SU-DHL-6 (cell line): ENCODE data around the gene PRKN.

Experiments
- H2AFZ ChIP-seq: fragments of 200-600 bp; sonication (generic); 2 replicates; pipeline ENCODE4 v1.6.1; 2014; ENCODE audit warnings: low read depth, mild to moderate bottlenecking, moderate library complexity, mixed read lengths, antibody characterized with exemption, low read length; ENCODE audit not compliant: severe bottlenecking
- H3F3A ChIP-seq: fragments of 200-600 bp; shearing (Covaris generic); 2 replicates; pipeline ENCODE4 v1.6.0; 2016; ENCODE audit warnings: antibody characterized with exemption, mild to moderate bottlenecking; ENCODE audit not compliant: insufficient read depth
- H3K27ac ChIP-seq: fragments of 200-600 bp; sonication (generic); 2 replicates; pipeline ENCODE4 v1.5.1; 2016; ENCODE audit warnings: low read depth, mild to moderate bottlenecking, low read length, moderate library complexity, mixed read lengths
- H3K27me3 ChIP-seq: fragments of 200-600 bp; sonication (generic), shearing (Covaris generic); 2 replicates; pipeline ENCODE4 v1.6.0; 2014; ENCODE audit warnings: mild to moderate bottlenecking, low read length
- H3K36me3 ChIP-seq: fragments of 200-600 bp; sonication (generic); 2 replicates; pipeline ENCODE4 v1.6.1; 2014; ENCODE audit warnings: mild to moderate bottlenecking, low read length, mixed read lengths
- H3K4me2 ChIP-seq: fragments of 300-600, 200-600 bp; shearing (Covaris generic), sonication (generic); 2 replicates; pipeline ENCODE4 v1.6.0; 2014; ENCODE audit warnings: low read length, low read depth, mild to moderate bottlenecking; ENCODE audit not compliant: poor library complexity, severe bottlenecking
- H3K4me3 ChIP-seq: fragments of 200-600 bp; sonication (generic); 2 replicates; pipeline ENCODE4 v1.5.1; 2014; ENCODE audit warnings: antibody characterized with exemption, low read length, mild to moderate bottlenecking, mixed read lengths; ENCODE audit not compliant: insufficient read depth, poor library complexity, severe bottlenecking
- H3K79me2 ChIP-seq: fragments of 200-600 bp; sonication (generic); 2 replicates; pipeline ENCODE4 v1.6.1; 2014; ENCODE audit warnings: mild to moderate bottlenecking, low read length, moderate library complexity; ENCODE audit not compliant: insufficient read depth
- H3K9ac ChIP-seq: fragments of 200-600 bp; sonication (generic); 2 replicates; pipeline ENCODE4 v1.7.0; 2014; ENCODE audit warnings: mild to moderate bottlenecking, low read length
- H3K9me2 ChIP-seq: fragments of 200-600 bp; sonication (generic); replicated peaks from 2 replicates; pipeline ENCODE4 v1.6.1; 2014; ENCODE audit warnings: low read length; ENCODE audit not compliant: insufficient read depth
- H3K9me3 ChIP-seq: fragments of 200-600 bp; sonication (generic); 2 replicates; pipeline ENCODE4 v1.6.1; 2014; ENCODE audit warnings: low read length, mixed read lengths; ENCODE audit not compliant: insufficient read depth
- H4K20me1 ChIP-seq: fragments of 200-600 bp; sonication (generic); 2 replicates; pipeline ENCODE4 v1.6.1; 2014; ENCODE audit warnings: low read depth, mild to moderate bottlenecking, antibody characterized with exemption, low read length, moderate library complexity, mixed read lengths
- EZH2phosphoT487 ChIP-seq: fragments of 200-600 bp; sonication (generic), shearing (Covaris generic); conservative IDR thresholded peaks from 2 replicates; pipeline ENCODE4 v1.6.1; 2018; ENCODE audit warnings: mild to moderate bottlenecking, antibody characterized with exemption, low read length, moderate library complexity, mixed read lengths
- TF ChIP-seq, protein P1 (sequence below): fragments of 200-600 bp; sonication (generic); IDR thresholded peaks from one replicate; pipeline ENCODE4 v1.5.1; 2017; ENCODE audit warnings: antibody characterized with exemption, mild to moderate bottlenecking, low read length, moderate library complexity; ENCODE audit not compliant: insufficient read depth, poor library complexity, severe bottlenecking

The PRKN gene

GRCh38 chr6:161487217-161487531, 1240.4 kb downstream of the PRKN start:
- Histone ChIP-seq H3K36me3 (no peaks in the 10 kb centered on the region), H3K9ac (no peak overlapping the region), H3K27me3 (no peaks in the 10 kb centered on the region), H3F3A (no peaks in the 10 kb centered on the region), H3K9me3 (no peaks in the 10 kb centered on the region), H3K4me3 (no peak overlapping the region), H2AFZ (no peak overlapping the region), H3K9me2 (no peaks in the 10 kb centered on the region), H3K79me2 (no peaks in the 10 kb centered on the region), H3K27ac (no peak overlapping the region), H3K4me2 (no peak overlapping the region), H4K20me1 (no peaks in the 10 kb centered on the region)
- TF ChIP-seq, protein P1, sequence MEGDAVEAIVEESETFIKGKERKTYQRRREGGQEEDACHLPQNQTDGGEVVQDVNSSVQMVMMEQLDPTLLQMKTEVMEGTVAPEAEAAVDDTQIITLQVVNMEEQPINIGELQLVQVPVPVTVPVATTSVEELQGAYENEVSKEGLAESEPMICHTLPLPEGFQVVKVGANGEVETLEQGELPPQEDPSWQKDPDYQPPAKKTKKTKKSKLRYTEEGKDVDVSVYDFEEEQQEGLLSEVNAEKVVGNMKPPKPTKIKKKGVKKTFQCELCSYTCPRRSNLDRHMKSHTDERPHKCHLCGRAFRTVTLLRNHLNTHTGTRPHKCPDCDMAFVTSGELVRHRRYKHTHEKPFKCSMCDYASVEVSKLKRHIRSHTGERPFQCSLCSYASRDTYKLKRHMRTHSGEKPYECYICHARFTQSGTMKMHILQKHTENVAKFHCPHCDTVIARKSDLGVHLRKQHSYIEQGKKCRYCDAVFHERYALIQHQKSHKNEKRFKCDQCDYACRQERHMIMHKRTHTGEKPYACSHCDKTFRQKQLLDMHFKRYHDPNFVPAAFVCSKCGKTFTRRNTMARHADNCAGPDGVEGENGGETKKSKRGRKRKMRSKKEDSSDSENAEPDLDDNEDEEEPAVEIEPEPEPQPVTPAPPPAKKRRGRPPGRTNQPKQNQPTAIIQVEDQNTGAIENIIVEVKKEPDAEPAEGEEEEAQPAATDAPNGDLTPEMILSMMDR: no peak
- TF ChIP-seq EZH2phosphoT487: no peak

- no peaks in the 10 kb centered on the region for H3F3A ChIP-seq
- H3K79me2 ChIP-seq: no peaks in the 10 kb centered on the region
- no peaks in the 10 kb centered on the region for H3K27me3 ChIP-seq
- no peaks in the 10 kb centered on the region for H3K9me2 ChIP-seq
- no peak overlapping the region for H3K27ac ChIP-seq
- no peak overlapping the region for H2AFZ ChIP-seq
- H3K4me3 ChIP-seq: no peak overlapping the region
- no peaks in the 10 kb centered on the region for H3K9me3 ChIP-seq
- H3K9ac ChIP-seq: no peak overlapping the region
- no peaks in the 10 kb centered on the region for H4K20me1 ChIP-seq
- H3K36me3 ChIP-seq: no peaks in the 10 kb centered on the region
- no peak overlapping the region for H3K4me2 ChIP-seq
- TF ChIP-seq, protein P1: no peak
- TF ChIP-seq EZH2phosphoT487: no peak
These were observed 1241.0 kb downstream of the PRKN start for GRCh38 chr6:161486361-161487216.

GRCh38 chr6:161482517-161482858, 1245.1 kb downstream of the PRKN start:
- no peaks in the 10 kb centered on the region for H3K79me2 ChIP-seq
- no peaks in the 10 kb centered on the region for H3K27me3 ChIP-seq
- no peaks in the 10 kb centered on the region for H3K9me2 ChIP-seq
- H3K4me2 ChIP-seq: no peak overlapping the region
- TF ChIP-seq, protein P1: no peak
- no peak for TF ChIP-seq EZH2phosphoT487
- no peak overlapping the region for H3K9ac ChIP-seq
- no peak overlapping the region for H3K27ac ChIP-seq
- H3K9me3 ChIP-seq: no peaks in the 10 kb centered on the region
- H4K20me1 ChIP-seq: no peaks in the 10 kb centered on the region
- H3K36me3 ChIP-seq: no peaks in the 10 kb centered on the region
- H2AFZ ChIP-seq: no peak overlapping the region
- H3K4me3 ChIP-seq: no peak overlapping the region
- no peaks in the 10 kb centered on the region for H3F3A ChIP-seq
